GM18870 (cell line): ENCODE results near the gene BDKRB1.

Experiments used
- ATAC-seq: cut with Tn5 transposase; IDR thresholded peaks from one replicate; pipeline ENCODE4 v1.9.1; 2021; ENCODE audit warnings: moderate library complexity; ENCODE audit not compliant: unreplicated experiment

BDKRB1 gene

DNA sequence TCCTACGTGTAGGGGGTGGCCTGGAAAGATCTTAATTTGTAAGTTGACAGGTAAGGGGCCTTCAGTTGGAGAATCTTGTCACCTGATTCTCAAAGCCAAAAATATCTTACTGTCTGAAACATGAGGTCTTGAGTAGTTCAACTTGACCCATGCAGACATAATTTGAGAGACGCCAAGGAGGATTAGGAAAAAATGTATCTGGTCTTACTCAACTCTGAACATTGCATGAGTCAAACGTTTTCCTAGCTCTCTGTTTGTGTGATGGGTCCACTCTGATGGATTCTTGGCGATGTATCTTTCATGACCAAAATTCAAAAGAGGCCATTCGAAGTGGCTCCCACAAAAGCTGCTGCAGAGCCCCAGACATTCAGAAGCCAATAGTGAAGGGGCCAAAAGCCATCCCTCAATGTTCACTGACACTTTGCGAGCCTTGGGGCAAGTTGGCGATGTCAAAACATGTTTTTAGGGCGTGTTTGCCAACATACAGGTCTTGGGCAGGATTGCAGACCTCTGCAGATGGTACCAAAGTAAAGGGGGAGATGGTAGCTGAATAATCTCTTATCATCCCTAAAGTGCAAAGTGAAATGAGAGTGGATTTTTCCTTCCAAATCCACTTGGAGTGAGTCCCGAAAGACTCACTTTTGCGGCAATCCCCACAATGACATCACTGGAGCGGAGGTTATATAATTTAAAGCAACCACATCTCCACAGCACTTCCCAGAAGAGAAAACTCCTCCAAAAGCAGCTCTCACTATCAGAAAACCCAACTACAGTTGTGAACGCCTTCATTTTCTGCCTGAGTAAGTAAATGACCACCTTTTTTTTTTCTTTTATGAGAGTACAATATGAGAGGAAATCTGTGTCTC lies at the start of gene BDKRB1:
Gene BDKRB1 (plus strand): TSS at position 710 of the 866 bp plus-strand sequence. CDS start 7,473 bp downstream, outside the sequence.
- ATAC-seq = no peak

DNA sequence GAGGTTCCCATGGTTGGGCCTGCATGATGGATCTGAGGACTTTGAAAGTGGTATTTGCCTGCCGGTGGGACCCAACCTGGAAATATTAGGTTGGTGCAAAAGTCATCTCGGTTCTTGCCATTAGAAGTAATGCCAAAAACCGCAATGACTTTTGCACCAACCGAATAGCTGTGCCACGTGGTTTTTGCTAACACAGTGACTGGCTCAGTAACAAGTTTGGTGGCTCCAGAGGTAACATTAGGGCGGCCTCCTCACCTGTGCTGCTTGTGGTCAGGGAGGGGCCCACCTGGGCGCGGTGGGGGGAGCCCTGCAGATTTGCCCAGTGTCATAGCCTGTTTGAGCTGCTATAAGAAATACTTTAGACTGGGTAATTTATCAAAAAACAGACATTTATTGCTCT lies 49.5 kb upstream of the BDKRB1 start:
- no peak for ATAC-seq

DNA sequence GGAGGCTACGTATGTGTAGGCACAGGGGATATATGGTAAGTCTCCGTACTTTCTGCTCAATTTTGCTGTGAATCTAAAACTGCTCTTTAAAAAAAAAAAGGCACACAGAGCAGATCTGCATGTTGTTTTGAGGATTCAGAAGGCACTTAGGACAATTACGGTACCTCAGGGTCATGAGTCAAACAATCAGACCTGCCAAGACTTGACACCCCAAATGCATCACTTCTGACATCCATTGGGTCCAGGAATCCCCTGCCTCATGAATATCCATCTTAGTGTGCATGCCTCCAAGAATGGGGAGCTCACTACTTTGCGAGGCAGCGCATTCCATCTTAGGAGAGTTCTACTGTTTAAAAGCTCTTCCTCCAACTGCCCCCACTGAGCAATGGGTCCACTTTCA lies 48.3 kb upstream of the BDKRB1 start:
- ATAC-seq = no peak

DNA sequence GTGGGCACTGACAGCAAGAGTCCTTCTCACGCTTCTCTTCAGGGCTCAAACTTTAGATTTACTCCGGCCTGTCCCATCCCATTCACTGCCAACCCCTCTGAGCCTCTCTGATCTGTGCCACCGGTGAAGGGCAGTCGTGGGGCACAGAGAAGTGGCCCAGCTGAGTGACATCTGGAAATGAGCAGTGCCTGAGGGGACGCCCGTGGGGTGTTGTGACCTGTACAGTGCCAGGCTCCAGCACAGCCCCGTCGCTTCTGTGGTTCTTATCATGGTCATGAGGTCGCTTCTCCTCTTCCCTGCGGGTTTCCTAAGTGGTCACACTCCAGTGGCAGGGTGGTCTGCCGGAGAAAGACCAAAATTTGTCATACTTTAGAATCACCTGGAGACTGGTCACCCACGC lies 47.3 kb upstream of the BDKRB1 start:
- no peak for ATAC-seq

DNA sequence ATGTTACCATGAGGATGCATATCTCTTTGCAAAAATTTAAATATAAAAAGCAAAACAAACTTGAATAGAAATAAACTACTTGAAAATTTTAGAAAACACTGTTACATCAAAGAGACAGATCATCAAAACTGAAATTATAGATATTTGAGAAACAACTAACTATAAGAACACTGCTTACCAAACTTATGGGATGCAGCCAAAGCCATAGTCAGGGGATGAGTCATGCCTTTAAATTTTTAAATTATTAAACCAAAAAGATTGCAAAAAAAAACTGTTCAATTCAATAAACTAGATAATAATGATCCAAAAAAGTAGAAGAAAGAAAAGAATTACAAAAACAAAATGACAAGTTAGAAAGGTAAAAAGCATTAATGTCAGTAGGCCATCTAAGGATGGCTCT lies 43.9 kb upstream of the BDKRB1 start:
- ATAC-seq = no peak

DNA sequence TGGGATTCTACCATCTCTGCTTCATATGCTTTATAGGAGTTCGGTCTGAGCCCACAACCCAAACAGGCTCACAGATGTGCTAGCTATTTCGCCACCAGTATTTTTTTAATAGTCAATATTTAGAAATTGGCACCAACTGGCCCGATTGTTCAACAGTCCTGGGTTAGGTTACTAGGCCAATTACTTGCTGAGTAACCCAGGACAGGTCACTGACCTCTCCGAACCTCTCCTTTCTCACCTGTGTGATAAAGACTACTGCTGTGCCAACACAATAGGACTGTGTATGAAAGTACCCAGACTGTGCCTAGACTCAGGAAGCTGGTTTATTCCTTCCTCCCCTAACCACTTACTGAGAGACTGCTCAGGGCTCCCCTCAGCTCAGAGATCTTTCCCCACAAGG lies 43.1 kb upstream of the BDKRB1 start:
- no peak for ATAC-seq

DNA sequence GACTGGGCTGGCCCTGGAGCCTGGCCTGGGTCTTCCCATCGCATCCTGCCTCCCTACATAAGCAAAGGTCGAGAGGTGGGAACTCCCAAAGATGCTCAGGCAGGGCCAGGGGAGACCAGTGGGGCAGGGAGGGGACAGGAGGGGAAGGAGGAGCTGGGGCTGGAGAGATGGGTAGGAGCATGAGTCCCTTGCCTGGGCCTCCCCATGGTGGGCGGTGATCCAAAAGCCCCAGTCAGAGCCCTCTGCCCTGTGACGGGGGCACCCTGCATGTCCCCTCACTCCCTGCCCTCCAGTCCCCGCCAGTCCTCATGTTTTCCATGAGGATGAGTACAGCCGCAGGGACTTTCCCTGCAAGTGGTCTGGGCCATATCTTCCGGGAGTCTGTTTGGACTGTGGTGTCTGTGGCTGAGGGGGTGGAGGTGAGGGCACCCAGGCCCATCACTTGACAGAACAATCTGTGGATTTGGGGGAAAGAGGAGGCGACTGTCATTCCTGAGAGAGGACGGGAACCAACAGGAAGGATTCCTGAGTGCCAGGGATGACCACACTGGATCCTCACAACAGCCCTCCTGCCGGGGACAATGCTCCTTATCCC lies 42.0 kb upstream of the BDKRB1 start:
- ATAC-seq = no peak

DNA sequence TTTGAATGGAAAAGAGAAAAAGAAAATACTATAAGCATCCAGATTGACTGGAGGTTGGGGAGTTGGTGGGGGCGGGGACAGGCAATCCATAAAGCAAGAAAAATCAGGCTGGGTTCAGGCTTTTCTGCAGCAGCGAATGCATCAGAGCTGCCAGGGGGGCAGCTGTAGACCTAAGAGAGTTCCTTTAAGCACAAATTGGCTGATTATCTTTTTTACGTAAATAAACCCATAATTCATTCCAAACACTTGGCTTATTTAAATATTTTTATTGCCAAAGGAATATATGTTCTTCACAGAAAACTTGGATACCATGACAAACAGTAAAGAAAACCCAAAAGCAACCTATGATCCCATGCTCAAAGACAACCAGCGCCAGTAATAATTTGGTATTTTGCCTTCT lies 41.2 kb upstream of the BDKRB1 start:
- ATAC-seq = no peak

DNA sequence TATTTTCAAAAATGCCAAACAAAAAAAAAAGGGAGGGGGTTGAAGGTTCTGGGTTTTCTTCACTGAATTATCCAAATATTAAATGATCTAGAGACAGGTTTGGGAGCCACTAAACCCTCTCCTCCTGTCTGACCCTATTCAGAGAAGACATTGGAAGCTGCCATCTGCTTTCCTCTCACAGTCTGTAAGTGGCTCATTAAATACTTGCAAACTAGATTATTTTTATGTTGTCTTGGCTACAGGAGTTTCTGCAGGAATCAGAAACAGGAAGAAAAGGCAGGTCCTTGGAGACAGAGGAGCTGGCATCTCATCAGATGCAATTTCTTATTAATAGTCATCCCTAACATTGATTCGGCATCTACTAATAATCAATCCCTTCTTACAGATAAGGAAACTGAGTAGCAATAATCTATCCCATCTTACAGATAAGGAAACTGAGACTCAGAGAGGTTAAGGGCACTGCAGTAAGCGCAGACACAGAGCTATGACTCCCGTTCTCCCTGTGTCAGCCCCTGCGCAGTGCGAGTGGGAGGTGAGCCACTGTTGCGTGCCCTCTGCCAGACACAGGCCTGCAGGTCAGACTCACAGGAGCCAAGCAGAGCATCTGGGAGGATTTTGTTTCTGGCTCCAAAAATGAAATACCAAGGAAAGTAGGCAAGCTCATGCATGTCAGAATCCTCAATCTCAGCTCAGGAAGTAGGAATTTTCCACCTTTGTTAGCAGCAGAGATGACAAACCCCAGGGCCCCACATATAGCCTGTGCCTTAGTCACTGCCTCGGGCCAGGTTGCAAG lies 40.4 kb upstream of the BDKRB1 start:
- no peak for ATAC-seq

DNA sequence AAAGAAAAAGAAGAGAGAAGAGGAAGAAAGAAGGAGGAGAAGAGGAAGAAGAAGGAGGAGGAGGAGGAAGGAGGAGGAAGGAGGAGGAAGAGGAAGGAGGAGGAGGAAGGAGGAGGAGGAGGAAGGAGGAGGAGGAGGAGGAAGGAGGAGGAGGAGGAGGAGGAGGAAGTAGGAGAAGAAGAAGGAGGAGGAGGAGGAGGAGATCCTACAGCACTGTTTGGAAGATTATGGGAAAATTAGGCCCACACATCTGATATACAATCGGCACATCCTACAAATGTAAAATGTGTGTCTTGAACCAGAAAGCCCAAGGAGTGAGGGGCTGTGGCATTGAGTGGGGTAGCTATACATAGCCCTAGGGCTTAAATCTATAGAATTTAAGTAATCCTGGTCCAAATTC lies 39.4 kb upstream of the BDKRB1 start:
- no peak for ATAC-seq

DNA sequence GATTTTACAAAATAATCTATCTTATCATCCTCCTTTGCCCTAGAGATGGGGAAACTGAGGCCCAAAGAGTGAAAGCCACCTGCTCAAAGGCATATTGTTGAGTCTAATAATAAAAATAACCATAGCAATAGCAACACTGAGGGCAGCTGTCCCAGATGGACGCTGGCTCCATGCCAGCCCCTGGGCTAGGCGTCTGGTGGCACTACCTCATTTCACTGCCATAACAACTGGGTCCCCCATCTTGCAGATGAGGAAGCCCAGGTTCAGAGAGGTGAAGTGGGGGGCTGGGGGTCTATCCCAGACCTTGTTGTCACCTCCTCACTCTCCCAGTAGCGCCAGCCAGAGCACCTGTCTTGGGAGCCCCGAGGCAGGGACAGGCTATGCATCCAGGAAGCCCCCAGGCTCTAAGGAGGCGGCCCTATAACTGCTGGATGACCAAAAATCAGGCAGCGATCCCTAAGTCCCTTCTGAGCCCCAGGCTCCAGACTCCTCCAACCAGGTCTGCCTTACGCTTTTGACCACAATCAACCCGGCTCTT lies 38.6 kb upstream of the BDKRB1 start:
- no peak for ATAC-seq

DNA sequence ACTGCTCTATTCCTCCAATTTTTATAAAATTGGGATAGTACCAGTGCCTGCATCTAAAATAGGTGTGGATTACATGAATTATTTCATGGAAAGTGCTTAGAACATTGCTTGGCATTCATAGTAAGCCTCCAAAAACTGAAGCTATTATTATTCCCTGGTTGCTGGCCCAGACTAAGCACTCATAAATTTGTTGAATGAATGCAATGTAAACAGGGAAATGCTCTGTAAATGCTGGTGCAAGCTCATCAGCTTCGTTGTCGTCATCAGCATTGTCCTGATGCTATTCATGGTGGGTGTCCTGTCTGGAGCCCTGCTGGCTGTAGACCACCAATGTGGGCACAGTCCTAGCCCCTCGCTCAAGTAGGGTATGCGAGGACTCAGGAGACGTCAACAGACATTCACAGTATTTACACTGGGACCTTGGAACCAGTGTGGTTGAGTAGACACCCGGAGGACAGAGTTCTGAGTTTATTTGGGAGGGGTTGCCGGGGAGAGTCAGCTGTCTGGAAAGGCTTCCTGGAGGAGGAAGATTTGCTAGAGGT lies 34.8 kb upstream of the BDKRB1 start:
- ATAC-seq = no peak

DNA sequence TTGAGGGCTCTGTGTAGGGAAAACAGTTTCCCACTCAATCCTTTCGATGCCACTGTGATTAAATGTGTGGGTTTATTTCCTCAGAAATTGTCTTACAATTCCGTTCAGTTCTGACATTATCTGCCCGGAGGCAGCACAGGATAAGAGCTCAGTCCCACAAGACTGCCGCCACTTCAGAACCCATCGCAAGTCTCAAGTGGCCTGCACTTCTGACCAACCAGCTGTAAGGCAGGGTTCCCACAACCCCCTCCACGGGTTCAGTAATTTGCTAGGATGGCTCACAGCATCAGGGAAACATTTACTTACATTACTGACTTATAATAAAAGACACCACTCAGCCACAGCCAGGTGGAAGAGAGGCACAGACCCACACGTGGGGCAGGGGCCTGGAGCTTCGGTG lies 34.2 kb upstream of the BDKRB1 start:
- no peak for ATAC-seq

DNA sequence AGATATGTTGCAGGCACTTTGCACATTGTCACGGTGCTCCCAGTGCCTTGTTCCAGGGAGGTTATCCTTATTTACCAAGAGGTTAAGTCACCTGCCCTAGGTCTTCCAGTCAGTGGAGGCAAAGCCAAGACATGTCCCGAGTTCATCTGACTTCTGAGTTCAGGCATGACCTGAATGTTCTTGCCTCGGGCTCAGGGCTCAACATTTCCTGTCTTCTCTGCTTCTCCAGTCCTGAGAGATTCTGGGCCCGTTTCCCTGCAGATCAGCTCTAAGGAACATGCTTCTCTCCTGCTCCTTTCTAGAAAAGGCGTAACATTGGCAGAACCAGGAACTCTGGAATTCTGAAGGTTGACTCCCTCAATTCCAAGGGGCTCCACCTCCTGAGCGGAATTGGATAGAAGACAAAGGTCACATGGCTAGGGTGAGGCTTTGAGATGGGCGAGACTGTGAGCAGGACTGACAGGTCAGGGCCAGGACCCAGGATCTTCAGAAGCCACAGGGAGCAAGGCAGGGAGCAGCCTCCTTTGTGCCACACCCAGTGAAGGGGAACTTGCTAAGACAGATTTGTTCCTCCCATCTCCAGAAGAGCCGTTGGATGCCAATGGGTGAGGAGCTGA lies 31.4 kb upstream of the BDKRB1 start:
- ATAC-seq = no peak

DNA sequence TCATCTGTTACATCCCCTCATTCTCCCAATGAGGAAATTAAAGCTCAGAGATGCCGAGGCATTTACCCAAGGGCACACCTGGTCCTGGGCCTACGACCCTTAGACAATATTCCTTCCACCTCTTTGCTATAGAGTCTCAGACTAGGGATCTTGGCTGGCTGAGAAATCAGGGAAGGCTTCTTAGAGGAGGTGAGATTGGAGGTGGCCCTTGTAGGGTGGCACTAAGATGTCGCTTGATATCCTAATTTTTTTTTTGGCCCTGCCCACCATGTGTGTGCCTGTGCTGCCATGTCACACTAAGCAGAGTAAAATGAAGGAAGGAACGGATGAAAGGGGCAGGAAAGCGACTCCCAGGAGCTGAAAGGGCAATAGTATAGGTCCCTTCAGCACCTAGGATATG lies 30.8 kb upstream of the BDKRB1 start:
- no peak for ATAC-seq

DNA sequence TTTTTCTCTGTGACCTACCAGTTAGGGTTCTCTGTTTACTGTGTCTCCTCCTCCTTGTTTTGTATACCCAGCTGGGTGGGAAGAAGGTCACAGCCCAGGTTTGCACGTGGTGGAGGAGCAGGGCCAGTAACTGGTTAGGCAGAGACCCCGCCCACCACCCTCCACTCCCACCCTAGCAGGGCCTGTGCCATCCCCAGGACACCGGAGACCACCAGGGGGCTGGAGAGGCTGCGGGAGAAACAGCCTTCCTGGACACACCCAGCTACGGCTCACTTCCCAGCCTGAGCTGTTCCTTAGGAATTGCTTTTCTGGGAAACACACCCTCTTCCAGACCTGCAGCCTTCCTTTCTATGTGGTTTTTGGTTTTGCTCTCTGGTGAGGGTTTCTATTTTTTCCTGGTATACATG lies 30.3 kb upstream of the BDKRB1 start:
- no peak for ATAC-seq

DNA sequence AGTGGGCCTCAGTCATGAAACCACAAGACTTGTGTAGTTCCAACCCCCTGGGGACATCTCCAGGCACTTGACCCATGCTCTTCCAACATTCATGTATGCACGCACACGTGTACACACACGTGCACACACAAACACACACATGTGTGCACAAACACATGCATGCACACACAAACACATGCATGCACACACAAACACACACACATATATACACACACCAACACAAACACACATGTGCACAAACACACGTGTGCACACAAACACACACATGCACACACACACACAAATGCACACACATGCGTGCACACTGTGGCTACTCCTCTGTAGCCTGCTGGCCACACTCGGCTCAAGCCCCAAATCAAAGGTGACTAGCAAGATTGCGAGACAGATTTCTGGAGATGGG lies 28.6 kb upstream of the BDKRB1 start:
- no peak for ATAC-seq

DNA sequence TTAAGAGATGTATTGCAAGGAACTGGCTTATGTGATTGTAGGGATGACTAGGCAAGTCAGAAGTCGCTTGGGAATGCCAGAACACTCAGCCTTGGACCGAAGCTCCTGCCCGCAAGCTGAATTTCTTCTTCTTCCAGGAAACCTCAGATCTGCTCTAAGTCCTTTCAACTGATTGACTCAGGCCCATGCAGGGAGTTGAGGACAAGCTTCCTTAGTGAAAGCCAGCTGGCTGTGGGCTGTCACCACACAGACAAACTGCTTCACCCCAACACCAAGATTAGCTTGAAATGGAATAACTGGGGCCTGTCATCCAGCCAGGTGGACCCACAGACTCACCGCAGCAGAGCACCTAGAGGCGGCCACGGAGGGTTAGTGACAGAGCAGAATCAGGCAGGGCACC lies 26.7 kb upstream of the BDKRB1 start:
- no peak for ATAC-seq

DNA sequence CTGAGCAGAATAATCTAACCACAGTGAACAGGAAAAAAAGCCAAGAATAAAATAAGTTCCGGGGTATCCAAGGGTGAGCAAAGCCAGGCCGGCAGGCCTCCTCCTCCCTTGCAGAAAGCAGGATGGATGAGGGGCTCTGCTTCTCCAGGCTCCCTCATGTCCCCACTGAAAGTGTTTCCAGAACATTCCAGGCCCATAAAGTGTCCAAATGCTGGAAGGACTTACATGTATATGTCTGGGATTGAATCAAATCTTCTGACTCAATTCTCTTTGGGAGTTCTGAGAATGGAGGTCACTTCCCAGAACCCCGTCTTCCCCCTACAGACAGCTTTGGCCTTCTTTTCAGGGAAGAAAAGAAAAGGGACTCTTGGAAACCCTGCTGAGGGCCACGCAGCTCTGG lies 25.0 kb upstream of the BDKRB1 start:
- no peak for ATAC-seq

DNA sequence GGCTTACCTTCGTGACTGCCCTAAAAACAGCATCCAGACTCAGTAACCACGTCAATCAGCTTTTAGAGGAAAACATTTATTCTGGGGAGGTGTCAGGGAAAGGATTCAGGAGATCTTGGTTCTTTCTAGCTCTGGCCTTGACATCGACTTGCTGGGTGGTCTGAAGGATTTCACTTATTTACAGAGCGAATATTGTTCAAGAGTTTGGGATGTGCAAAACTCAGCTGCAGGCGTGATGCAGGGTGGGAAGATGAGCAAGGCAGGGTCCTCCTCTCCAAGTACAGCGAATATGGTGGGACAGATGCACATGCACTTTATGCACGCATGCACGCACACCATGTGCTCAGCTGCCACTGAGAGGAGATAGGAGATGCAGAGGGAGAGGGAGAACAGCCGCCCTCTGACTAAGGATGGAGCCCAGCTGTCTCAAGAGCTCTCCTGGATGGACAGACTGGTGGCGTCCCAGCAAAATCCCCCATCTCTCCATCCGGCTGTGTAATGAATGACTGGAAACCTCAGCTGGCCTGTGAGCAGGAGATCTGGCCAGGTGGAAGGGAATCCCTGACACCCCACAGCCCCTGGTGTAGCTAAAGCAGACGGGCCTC lies 24.4 kb upstream of the BDKRB1 start:
- no peak for ATAC-seq
